K562 (cell line): ENCODE results near the gene NCF2.

Experiments
- BHLHE40 ChIP-seq: IDR thresholded peaks from 2 replicates; pipeline ENCODE4 v1.6.1; 2011; ENCODE audit warnings: low read length, improper control_type of control experiment
- EHMT2 ChIP-seq: fragments of 450-650 bp; IDR thresholded peaks from 2 replicates; pipeline ENCODE4 v1.6.1; 2018; ENCODE audit warnings: antibody characterized with exemption
- ESRRB ChIP-seq: fragments of 250-450 bp; sonication (Bioruptor Pico); IDR thresholded peaks from 2 replicates; pipeline ENCODE4 v1.5.0; 2020; ENCODE audit warnings: mild to moderate bottlenecking, moderate library complexity, borderline replicate concordance
- JUND ChIP-seq, 2 experiments: IDR thresholded peaks; 2 replicates in 1 of 2; 3 replicates in 1 of 2; pipeline ENCODE4 v1.6.1; 2011; ENCODE audit warnings: borderline replicate concordance in 2 of 2, low read depth in 2 of 2, low read length in 2 of 2, improper control_type of control experiment in 1 of 2, missing biosample characterization in 1 of 2, missing genetic modification characterization in 1 of 2, missing genetic modification reagents in 1 of 2
- NBN ChIP-seq: fragments of 450-650 bp; IDR thresholded peaks from 2 replicates; pipeline ENCODE4 v1.6.1; 2016; ENCODE audit warnings: low read depth, mild to moderate bottlenecking
- NFXL1 ChIP-seq: fragments of 450-650 bp; formaldehyde crosslinking; IDR thresholded peaks from 2 replicates; pipeline ENCODE4 v1.4.0; 2021; ENCODE audit warnings: mild to moderate bottlenecking
- POLR3G ChIP-seq: IDR thresholded peaks from 2 replicates; pipeline ENCODE4 v1.6.1; 2011; ENCODE audit not compliant: insufficient read length, insufficient replicate concordance; ENCODE audit errors: extremely low read depth
- SNAPC5 ChIP-seq: fragments of 250-450 bp; sonication (Bioruptor Pico); IDR thresholded peaks from 2 replicates; pipeline ENCODE4 v1.8.0; 2021; ENCODE audit warnings: moderate library complexity, mild to moderate bottlenecking, inconsistent platforms
- TF ChIP-seq, protein P1 (sequence below): sonication (generic); formaldehyde crosslinking; IDR thresholded peaks from 2 replicates; pipeline ENCODE4 v1.5.0; 2020; ENCODE audit warnings: missing genetic modification reagents

- no peak for TF ChIP-seq EHMT2
- TF ChIP-seq ESRRB (CRISPR knock-in tag): no peak
- TF ChIP-seq, protein P1, sequence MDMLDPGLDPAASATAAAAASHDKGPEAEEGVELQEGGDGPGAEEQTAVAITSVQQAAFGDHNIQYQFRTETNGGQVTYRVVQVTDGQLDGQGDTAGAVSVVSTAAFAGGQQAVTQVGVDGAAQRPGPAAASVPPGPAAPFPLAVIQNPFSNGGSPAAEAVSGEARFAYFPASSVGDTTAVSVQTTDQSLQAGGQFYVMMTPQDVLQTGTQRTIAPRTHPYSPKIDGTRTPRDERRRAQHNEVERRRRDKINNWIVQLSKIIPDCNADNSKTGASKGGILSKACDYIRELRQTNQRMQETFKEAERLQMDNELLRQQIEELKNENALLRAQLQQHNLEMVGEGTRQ (CRISPR knock-in tag): no peak
- no peak for TF ChIP-seq BHLHE40
- TF ChIP-seq POLR3G: no peak
- TF ChIP-seq NBN: no peak
- no peak for TF ChIP-seq NFXL1 (CRISPR knock-in tag)
- TF ChIP-seq JUND (IDR thresholded peaks at IDR 0.05; ENCODE audit: borderline replicate concordance, low read depth, low read length): no peak
- TF ChIP-seq JUND (tag; IDR thresholded peaks at IDR 0.05; ENCODE audit: borderline replicate concordance, low read depth, low read length): no peak
- no peak for TF ChIP-seq SNAPC5 (CRISPR knock-in tag)
These were observed 14.6 kb upstream of the NCF2 start for GRCh38 chr1:183604815-183605214.
